ENCODE results near the gene SHB. TPM values are rescaled to one million over a fixed set of nuclear protein-coding genes. Genes with fewer than 3 reads are reported as not detected.
A peak's percentile ranks its signal among the peaks of the same experiment; 100 is the strongest.

Gene SHB
- total and polyA plus RNA-seq, 2 donors (not counting 3 experiments of a cell fraction or from before 2014, with no cell fraction given), result 13.4 to 24.9 TPM

- Histone ChIP-seq H3K9me3 (replicated peaks; ENCODE audit: control insufficient read depth, insufficient read depth, low read length) (no peaks in the 10 kb centered on the region), H3K36me3 (ENCODE audit: control insufficient read depth in 2 of 2, extremely low read depth in 1 of 2, insufficient read depth in 2 of 2, low read length in 2 of 2) (no peaks in the 10 kb centered on the region), H2AFZ (ENCODE audit: low read depth, low read length) (no peak overlapping the region), H3K27me3 (ENCODE audit: control insufficient read depth in 2 of 2, insufficient read depth in 2 of 2, low read length in 2 of 2) (no peaks in the 10 kb centered on the region), H3K4me2 (ENCODE audit: insufficient read depth, low read length) (no peak overlapping the region), H3K27ac (ENCODE audit: insufficient read depth, low read depth, low read length) (peak overlapping the region; percentile 66), H3K4me3 (replicated peaks in 1 of 3; ENCODE audit: insufficient read depth in 1 of 3, low read depth in 1 of 3, low read length in 3 of 3) (no peak overlapping the region), H3K4me1 (ENCODE audit: control insufficient read depth, extremely low read depth, insufficient read depth, low read length) (peaks cover 59% of the 10 kb centered on the region), H3K79me2 (ENCODE audit: control insufficient read depth, insufficient read depth, low read length) (peaks cover 68% of the 10 kb centered on the region), H3K9ac (replicated peaks; ENCODE audit: extremely low read depth, insufficient read depth, low read length) (no peak overlapping the region), H3K9me1 (replicated peaks; ENCODE audit: control insufficient read depth, extremely low read depth, insufficient read depth, low read length) (no peaks in the 10 kb centered on the region), H4K20me1 (replicated peaks; ENCODE audit: control insufficient read depth, extremely low read depth, insufficient read depth, low read length) (no peaks in the 10 kb centered on the region)
- peak; percentile 86 for FAIRE-seq
- POLR2A ChIA-PET, result interaction anchor here (0.6 kb wide), 1 partner anchor 16 kb away, joined by 4 read pairs; no protein-coding TSS in a partner anchor
- DNase-seq (ENCODE audit: low read depth, low spot score), result peak; percentile 56
- no TSS peak for BruUV-seq (replicated peaks)
- dilution Hi-C loops (cut with MboI; ENCODE audit: extremely low pct_ligation_motif_present, low sequenced_read_pairs) (no loop called here), intact Hi-C loops (cut with micrococcal nuclease) (loop anchor here (1.0 kb wide), 1 partner anchor 10 kb away; no protein-coding TSS in a partner anchor)
- TF ChIP-seq FOS (IDR thresholded peaks at IDR 0.05; ENCODE audit: borderline replicate concordance, insufficient read depth, low read length), result peak; percentile 85
- TF ChIP-seq CTCF (IDR thresholded peaks at IDR 0.05; ENCODE audit: extremely low read depth in 1 of 2, insufficient read depth in 1 of 2, low read depth in 1 of 2, low read length in 2 of 2), result no peak
- TF ChIP-seq POLR2AphosphoS5 (IDR thresholded peaks at IDR 0.05; ENCODE audit: insufficient read depth, low read depth, low read length), result peak; percentile 40
- TF ChIP-seq EZH2 (IDR thresholded peaks at IDR 0.05; ENCODE audit: borderline replicate concordance, low read depth, low read length, severe bottlenecking), result no peak
- TF ChIP-seq JUN (IDR thresholded peaks at IDR 0.05; ENCODE audit: borderline replicate concordance, insufficient read depth, insufficient read length, low read depth), result peak; percentile 79
- TF ChIP-seq POLR2A (IDR thresholded peaks at IDR 0.05; ENCODE audit: low read depth, low read length), result no peak
- TF ChIP-seq MAX (IDR thresholded peaks at IDR 0.05; ENCODE audit: insufficient read depth, insufficient read length), result no peak
- TF ChIP-seq GATA2 (IDR thresholded peaks at IDR 0.05; ENCODE audit: insufficient read depth, insufficient read length, low read depth, low read length), result peak; percentile 64
- TF ChIP-seq MYC (IDR thresholded peaks at IDR 0.05; ENCODE audit: low read depth, low read length), result no peak
- CTCF ChIA-PET, result interaction anchor here (0.8 to 3.4 kb wide), 8 partner anchors 10 to 122 kb away, joined by 3 to 12 read pairs (median 4); no protein-coding TSS in a partner anchor
Measured at GRCh38 chr9:38035873-38036272, 33.2 kb downstream of the SHB start.

Measured in endothelial cell of umbilical vein (primary cell).